Measurements from ENCODE around the gene LRP1B.

Gene LRP1B

GRCh38 chr2:141497272-141497671 is 633.5 kb downstream of the LRP1B start:
- peak; percentile 2 for DNase-seq

GRCh38 chr2:141496810-141497209 is 634.0 kb downstream of the LRP1B start:
- DNase-seq: peak; percentile 55

- DNase-seq: no peak
Observed at GRCh38 chr2:141493936-141494335, 636.9 kb downstream of the LRP1B start.

- DNase-seq: no peak
Observed at GRCh38 chr2:141492816-141493215, 638.0 kb downstream of the LRP1B start.

- DNase-seq: no peak
Observed at GRCh38 chr2:141490886-141491285, 639.9 kb downstream of the LRP1B start.

- no peak for DNase-seq
Observed at GRCh38 chr2:141482697-141483096, 648.1 kb downstream of the LRP1B start.

GRCh38 chr2:141475801-141476200 is 655.0 kb downstream of the LRP1B start:
- DNase-seq: no peak

DNA sequence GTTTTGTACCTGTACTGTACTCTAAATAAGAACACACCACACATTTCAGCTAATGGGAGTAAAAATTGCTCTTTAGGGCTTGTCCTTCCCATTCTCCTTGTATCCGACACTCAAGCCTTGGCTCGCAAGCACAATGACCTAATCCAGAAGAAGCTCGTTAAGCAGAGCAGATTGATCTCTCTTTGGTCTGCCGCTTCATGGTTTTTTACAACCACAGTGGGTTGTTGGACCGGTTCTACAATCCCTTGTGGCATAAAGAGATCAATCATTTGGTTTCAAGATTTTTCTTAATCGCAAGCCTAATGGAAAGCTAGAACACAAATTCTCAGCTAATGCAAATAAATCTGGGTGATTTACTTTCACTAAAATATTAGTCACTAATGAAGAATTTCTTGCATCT is 662.1 kb downstream of the LRP1B start:
- no peak for DNase-seq

DNA sequence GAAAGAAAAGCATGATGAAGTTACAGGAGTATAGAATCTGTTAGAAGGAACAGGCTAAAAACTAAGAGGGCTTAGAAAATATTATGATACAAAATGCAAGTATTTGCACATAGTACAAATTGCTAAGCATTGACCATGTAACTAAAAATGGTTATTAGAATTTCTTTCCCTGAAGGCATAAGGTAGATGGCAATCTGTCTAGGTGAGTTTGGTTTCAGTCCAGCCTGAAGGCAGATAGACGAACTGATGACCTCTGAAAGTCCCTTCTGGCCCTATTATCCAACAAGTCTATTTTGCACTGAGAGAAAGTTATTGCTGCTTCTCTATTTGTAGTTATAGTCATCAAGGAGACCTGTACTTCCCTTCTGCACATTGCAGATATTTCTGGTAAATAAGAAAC is 663.5 kb downstream of the LRP1B start:
- no peak for DNase-seq

GRCh38 chr2:141464995-141465394 is 665.8 kb downstream of the LRP1B start:
- no peak for DNase-seq

GRCh38 chr2:141458351-141458750 is 672.5 kb downstream of the LRP1B start:
- no peak for DNase-seq

- DNase-seq: no peak
Observed at GRCh38 chr2:141455877-141456276, 674.9 kb downstream of the LRP1B start.

GRCh38 chr2:141455211-141455826 is 675.5 kb downstream of the LRP1B start:
- DNase-seq: no peak

DNA sequence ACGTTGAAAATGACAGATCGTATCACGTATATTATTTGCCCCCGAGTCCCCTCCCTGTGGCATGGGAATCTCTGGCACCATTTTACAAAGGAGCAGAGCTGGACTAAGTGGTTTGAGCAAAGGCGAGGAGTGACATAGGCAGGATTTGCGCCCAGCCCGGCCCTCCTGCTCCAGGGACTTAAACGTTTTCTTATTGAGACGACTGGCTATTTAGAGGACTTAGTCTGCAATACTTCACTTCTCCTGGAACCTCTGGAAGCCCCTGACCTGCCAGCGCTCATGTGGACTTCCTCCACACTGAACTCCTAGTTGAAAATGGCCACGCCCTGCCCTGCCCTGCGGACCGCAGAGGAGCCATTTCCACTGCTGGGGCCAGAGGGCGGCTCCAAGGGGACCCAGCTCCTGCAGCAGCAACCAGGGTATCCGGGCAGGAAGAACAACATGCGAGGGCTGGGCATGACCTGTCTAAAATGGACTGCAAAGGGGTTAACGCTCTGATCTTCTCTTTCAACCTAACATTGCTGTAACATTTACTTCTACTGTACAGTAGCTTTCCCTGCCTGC is 690.7 kb downstream of the LRP1B start:
- no peak for DNase-seq

- no peak for DNase-seq
Observed at GRCh38 chr2:141439524-141439923, 691.3 kb downstream of the LRP1B start.

DNA sequence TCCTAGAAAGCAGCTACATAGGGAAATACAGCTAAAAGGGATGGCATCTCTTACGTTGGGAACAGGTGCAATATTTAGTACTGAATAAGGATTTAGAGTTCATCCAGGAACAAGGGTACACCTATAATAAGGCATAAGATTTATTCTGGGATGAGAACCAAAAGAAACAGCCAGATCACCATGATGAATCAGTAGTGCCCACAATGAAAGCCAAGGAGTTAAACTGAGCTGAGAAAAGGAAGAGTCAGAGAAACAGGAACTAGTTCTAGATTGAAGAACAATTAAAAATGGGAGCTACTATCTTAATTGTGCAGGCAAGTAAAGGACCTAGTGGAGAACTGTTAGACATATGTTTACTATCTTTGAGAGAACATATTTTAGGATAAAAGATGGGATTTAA is 692.3 kb downstream of the LRP1B start:
- DNase-seq: no peak

DNA sequence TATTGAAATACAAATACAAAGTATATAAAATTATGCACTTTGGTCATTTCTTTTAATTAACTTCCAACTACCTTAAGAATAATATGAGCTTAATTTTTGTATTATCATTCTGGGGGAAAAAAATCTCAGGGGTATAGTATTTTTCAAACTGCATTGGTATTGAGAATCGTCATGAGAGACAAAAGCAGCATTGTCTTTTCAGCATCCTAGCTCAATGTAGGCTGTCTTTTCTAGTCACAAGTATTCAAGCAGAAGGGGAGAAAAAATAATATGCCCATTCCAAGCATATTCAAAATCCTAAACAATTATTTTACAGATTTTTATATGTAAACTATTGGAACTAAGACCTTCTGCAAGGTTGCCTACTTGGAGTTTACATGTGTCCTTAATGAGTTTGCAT is 693.3 kb downstream of the LRP1B start:
- no peak for DNase-seq

GRCh38 chr2:141423124-141423523 is 707.7 kb downstream of the LRP1B start:
- DNase-seq: no peak

DNA sequence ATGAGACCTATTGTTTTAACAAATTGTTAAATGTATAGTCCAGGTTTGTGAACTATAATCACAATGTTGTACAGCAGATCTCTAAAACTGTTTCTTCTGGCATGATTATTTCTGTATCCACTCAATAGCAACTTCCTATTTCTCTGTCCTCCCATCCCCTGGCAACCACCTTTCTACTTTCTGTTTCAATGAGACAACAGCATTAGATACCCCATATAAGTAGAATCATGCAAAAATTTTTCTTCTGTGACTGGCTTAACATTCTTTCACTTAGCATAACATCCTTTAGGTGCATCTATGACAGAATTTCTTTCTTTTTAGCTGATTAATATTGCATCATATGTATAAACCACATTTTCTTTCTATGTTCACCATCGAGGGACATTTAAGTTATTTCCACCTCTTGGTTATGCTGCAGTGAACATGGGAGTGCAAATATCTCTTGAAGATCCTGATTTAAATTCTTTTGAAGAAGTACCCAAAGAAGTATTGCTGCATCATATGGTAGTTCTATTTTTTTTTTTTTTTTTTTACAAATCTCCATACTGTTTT is 713.5 kb downstream of the LRP1B start:
- no peak for DNase-seq

GRCh38 chr2:141411419-141411818 is 719.4 kb downstream of the LRP1B start:
- no peak for DNase-seq

DNA sequence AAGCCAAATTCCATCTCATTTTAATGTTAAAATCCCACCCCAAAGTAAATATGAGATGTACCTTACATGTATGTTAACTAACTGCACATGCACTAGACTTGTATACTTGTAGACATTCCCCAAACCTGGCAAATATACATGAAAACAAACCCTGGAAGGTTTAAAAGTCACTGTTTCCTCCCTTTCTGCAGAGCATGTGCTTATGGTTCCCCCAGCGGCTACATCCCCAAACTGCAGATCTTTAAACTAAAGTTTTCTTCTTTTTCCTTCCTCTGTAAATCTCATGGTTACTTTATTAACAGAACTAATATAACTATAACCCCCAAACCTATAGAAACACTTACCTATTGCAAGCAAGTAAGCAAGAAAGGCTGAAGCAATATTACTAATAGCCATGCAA is 731.5 kb downstream of the LRP1B start:
- DNase-seq: no peak

DNA sequence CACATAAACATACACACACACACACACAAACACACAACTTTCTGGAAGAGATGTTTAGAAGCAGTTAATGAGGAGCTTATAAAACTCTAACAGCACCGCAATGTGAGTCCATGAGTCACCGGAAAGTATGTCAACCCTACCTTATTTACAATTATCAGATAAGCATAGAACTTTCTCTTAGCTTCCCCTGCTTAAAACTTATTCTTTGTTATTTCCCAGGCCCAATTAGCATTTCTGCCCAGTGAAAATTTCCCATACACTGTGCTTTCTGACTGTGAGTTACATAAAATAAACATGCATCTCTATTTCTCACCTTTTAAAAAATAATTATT is 737.6 kb downstream of the LRP1B start:
- DNase-seq: no peak

GRCh38 chr2:141392517-141393213 is 738.2 kb downstream of the LRP1B start:
- DNase-seq: no peak

GRCh38 chr2:141386168-141386567 is 744.6 kb downstream of the LRP1B start:
- no peak for DNase-seq

Measured in inflammatory macrophage treated with lipopolysaccharide for 4 hours (primary cell).